ENCODE results near the gene IRF8.

DNA sequence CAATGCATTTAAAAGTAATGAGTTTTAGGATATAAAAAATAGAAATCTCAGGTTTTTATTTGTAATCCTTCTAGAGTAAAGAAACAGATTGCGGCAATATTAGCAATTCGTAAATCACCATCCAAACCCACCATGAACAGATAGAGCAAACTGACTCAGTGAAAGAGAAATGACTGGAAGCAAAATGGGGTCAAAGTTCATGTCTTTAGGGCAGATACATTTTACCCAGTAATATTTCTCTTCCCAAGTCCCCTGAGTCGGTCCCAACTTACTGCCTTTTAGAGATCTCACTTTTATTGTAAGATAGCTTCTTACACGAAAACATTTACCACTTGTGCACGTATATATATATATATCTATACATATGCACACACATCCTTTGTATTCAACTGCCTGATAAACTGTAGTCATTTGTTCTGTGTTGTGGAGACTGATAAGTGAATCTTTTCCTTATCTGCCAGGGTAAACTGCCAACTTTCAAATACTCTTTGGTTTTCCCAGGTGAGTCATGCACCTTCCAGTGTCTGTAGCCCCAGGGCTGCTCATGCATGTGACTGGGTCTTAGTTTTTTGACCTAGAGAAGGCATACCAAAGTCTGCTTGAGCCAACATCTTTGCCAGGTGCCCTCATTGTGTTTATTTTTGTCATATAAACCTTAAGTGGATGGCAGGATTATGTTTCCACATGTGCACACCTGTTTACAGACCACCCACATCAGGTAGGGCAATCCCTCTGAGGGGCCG lies 7.8 kb upstream of the IRF8 start:
- TF ChIP-seq CTCF (IDR thresholded peaks at IDR 0.05): no peak
- no peak for TF ChIP-seq ZFX (IDR thresholded peaks at IDR 0.05; ENCODE audit: borderline replicate concordance)
